AG08396 (cell line): ENCODE results near the gene AQP7.
"Not testable (repeated sequence)": the region's sequence is repeated elsewhere in the genome, so short reads cannot be mapped to it uniquely, and the experiment has no call there.

Experiments
- DNase-seq: peaks from one replicate; pipeline ENCODE4 v3.0.0; 2012; ENCODE audit warnings: low spot score, mixed read lengths

AQP7 gene

DNA sequence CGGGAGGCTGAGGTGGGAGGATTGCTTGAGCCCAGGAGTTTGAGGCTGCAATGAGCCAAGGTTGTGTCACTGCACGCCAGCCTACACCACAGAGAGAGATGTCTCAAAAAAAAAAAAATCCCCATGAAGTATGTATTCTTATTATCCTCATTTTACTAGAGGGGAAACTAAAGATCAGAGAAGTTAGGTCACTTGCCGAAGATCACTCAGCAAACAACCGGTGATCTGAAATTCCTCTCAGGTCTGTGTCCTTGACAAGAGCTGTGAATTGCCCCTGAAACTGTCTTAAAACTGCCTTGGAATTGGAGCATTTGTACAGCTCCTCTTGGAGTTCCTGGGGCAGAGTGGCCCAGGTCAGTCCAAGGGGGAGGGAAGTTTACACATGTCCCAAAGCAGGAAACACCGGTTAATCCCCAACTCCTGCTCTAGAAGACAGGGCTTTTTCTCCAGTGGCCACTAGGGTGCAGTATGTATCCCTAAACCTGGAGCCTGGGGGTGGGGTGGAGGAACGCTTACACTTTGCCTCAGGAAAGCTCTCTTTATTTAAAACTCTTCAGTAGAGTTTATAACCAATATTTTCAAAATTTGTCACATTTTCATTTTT is 27.6 kb downstream of the AQP7 start:
- DNase-seq = peak; percentile 79

DNA sequence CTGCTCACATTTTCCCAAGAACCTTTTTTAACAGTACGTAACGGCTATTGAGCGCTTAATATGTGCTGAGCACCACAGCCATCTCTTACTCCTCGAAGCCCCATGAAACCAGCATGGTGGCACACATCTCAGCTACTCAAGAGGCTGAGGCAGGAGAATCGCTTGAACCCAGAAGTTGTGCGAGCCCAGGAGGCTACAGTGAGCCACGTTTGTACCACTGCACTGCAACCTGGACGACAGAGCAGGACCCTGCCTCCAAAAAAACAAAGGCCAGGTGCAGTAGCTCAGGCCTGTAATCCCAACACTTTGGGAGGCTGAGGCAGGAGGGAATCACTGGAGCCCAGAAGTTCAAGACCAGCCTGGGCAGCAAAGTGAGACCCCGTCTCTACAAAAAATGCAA is 28.2 kb downstream of the AQP7 start:
- DNase-seq = no peak

DNA sequence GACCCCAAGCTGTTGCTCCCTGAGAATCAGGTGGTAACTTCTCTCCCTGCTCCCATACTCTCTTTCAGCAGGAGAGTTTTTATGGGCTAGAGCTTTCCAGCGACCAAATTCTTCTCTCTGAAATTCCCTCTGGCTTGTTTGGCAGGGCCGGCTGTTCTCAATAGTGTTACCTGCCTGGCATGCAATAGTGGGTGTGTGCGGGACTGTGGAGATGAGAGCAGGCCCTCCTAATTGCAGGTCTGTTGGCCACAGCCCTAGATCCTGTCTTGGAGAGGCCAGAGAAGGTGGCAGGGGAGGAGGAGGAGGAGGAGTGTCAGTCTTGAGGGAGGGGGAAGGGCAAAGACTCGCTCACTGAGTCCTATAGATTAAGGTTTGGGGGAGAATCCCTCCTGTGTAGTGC is 29.5 kb downstream of the AQP7 start:
- DNase-seq = no peak

DNA sequence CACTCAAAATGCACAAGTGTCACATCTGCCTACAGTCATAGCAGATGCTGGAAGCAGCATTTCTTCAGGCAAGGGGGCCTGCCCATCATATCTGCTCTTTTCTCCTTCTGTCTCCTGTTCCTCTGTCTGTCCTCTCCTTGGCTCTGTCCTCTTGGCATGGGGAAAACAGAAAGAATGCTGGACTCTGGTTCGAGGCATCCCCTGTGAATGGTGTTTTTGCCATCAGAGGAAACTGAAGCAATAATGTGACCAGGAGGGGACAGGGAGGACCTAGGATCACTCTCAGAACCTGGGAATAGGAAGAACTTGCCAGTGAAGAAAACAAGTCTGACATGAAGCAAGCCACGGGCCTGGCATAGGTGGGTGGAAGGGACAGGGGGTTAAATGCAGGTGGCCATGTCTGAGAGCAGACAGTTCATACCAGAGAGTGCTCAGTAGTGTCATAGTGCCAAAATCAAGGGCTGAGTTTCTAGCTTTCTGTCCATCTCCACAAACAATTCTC is 35.3 kb downstream of the AQP7 start:
- DNase-seq = no peak

DNA sequence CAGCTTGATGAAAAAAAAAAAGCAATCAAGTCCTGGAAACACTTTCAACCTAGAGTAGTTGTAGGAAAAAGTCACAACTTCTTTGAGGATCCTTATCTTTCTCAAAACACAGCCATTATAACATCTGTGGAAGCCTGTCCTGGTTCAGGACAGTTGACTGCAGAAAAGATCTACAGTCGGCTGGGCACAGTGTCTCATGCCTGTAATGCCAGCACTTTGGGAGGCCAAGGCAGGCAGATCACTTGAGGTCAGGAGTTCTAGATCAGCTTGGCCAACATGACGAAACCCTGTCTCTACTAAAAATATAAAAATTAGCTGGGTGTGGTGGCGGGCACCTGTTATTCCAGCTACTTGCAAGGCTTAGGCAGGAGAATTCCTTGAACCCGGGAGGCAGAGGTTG is 37.6 kb downstream of the AQP7 start:
- DNase-seq = not testable (repeated sequence)

DNA sequence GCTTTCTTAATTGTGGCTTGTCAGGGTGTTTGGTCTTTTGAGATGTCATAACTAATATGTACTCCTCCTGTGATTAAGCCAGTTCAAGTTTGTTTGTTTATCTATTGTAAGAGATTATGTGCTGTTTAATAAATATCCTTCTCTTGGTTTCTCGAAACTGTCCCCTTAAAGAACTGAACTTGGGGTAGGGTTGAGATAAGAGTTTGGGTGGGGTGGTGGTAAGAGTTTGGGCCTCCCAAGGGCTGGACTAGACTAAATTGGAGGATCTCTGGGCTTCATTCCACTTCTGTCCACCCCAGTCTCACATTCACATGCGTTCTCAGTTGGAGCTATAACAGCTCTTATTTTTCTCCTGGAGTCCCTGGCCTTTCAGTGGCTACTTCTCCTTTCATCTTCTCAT is 38.2 kb downstream of the AQP7 start:
- no peak for DNase-seq

DNA sequence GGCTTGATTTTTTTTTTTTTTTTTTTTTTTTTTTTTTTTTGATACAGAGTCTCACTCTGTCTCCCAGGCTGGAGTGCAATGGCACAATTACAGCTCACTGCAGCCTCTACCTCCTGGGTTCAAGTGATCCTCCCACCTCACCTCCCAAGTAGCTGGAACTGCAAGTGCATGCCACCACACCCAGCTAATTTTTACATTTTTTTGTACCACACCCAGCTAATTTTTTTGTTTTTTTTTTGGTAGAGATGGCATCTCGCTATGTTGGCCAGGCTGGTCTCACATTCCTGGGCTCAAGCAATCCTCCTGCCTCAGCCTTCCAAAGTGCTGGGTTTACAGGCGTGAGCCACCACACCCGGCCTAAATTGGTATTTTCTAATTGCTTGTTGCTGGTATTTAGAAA is 43.7 kb downstream of the AQP7 start:
- not testable (repeated sequence) for DNase-seq

DNA sequence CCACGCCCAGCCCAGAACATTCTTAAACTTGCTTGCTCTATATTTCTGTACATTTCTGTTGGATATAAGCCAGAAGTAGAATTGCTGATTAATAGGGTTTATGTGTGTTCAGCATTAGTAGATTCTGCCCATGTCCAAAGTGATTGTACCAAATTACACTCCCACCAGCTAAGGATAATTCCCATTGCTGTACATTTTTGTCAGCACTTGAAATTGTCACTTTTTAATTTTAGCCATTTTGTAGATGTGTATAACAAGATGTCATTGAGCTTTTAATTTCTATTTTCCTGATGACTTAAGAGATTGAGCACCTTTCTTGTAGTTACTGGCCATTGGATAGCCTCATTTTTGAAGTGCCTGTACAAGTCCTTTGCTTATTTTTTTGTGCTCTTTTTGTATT is 46.4 kb downstream of the AQP7 start:
- DNase-seq = no peak

DNA sequence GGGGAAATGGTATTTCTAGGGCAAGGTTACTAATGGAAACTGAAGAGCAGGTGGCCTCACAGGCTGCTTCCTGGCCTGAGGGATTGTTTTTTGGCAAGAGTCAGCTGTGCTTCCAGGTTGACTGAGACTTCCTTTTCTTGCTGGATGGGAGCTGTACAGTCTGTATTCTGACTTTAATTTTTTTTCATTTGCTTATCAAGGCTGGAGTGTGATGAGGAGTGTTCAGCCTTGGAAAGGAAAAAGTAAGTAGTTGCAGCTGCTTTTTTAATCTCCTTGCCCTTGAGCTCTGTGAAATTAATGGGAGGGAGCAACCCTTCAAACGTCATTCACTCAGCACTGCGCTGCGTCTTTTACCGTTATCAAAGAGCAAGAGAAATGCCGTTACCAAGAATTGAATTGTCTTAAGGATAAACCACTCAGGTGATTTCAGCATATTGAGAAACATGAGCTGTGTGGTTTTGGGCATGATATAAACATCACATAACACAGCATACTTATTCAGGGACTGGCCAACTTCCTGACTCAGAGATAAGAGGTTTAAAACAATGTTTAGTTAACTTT is 47.6 kb downstream of the AQP7 start:
- DNase-seq = no peak

DNA sequence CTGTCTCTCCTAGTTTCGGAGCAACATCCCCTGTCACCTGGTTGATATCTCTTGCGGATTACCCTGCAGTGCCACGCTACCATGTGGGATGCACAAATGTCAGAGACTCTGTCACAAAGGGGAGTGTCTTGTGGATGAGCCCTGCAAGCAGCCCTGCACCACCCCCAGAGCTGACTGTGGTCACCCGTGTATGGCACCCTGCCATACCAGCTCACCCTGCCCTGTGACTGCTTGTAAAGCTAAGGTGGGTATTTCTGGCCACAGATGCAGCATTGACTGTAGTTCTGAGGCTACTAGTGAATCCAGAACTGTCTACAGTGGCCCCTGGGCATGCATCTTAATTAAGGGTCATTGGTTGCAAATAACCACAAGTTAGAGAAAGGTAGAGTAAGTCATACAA is 50.8 kb downstream of the AQP7 start:
- DNase-seq = no peak

DNA sequence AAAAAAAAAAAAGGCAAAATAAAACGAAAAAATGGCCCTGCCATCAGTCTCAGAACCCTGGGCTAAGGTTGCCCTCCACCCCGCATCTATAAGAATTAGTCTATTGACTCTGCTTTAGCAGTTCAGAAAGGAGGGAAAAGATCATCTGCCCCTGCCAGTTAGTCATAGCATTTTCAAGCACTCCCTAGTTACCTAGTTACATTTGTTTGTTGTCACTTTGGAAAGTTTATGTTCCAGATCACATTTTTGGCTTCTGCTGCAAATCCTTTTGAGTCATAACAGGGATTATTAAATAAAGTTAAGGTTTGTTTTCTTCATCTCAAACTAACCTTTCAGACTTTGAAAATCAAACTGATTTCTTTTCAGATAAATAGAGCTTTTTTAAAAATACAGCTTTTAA is 52.1 kb downstream of the AQP7 start:
- DNase-seq = peak; percentile 76

DNA sequence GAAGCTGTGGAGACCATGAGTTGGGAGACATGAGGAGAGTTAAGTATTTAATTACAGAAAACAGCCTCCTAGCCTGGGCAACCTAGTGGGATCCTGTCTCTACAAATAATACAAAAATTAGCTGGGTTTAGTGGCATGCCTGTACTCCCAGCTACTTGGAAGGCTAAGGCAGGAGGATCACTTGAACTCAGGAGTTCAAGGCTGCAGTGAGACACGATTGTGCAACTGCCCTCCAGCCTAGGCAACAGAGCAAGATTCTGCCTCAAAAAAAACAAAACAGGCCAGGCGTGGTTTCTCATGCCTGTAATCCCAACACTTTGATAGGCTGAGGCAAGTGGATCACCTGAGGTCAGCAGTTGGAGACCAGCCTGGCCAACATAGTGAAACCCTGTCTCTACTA is 52.6 kb downstream of the AQP7 start:
- no peak for DNase-seq

DNA sequence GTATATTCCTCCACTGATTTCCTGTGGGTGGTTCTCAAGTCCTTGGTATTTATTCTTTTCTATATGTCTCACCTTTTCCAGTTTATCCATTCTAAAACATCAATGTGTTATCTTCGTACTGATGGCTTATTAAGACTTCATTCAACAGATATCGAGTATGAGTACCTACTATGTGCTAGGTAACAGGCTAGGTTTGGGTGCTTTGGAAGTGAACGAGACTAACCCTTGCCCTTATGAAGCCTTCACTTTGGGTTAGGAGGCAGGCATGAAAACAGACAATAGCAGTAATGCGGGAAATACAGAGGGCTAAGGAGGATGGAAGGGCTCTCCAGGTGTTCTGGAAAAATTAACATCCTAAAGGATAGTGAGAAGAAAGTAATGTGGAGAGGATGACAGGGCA is 53.4 kb downstream of the AQP7 start:
- DNase-seq = no peak

DNA sequence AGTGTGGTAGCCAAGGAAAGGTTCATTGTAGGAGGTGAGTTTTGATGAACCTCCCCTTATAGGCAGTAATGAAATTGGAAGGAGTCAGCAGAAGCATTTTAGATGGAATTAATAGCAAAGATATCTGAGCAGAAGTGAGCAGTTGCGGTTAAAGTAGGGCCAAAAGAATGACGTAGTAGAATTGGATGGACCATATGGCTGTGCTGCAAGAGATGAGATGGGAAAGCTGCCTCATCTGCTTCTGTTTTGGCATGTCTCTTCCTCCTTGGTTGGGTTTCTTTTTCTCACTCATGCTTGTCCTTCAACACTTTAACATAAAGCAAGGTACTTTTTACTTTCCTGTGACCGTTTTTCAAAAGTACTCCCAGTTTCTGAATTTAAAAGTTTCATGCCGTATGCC is 55.8 kb downstream of the AQP7 start:
- no peak for DNase-seq

DNA sequence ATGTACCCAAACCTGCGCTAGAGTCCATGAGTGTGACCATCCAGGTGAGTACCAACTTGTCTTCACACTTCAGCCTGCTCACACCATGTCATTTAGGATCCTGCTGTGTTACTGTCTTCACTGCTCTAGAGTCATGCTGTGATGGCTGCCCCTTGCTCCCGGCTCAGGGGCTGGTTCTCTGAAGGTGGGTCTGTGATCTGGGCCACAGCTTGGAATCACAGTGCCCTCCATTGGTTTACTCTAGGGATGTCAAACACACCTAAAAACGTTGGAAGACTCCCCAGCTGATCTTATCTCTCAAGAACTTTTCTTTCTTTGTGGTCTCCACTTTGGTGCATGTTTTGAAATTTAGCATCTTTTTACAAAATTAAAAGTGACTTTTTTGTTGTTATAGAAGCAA is 58.2 kb downstream of the AQP7 start:
- no peak for DNase-seq

DNA sequence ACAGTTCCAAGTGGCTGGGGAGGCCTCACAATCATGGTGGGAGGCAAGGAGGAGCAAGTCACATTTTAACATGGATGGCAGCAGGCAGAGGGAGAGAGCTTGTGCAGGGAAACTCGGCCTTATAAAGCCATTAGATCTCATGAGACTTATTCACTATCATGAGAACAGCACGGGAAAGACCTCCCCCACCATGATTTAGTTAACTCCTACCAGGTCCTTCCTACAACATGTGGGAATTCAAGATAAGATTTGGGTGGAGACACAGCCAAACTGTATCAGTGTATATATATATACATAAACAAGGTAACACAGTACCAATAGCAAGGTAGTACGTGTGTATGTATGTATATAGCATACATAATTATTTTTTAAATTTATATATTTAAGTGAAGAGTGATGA is 61.2 kb downstream of the AQP7 start:
- no peak for DNase-seq

DNA sequence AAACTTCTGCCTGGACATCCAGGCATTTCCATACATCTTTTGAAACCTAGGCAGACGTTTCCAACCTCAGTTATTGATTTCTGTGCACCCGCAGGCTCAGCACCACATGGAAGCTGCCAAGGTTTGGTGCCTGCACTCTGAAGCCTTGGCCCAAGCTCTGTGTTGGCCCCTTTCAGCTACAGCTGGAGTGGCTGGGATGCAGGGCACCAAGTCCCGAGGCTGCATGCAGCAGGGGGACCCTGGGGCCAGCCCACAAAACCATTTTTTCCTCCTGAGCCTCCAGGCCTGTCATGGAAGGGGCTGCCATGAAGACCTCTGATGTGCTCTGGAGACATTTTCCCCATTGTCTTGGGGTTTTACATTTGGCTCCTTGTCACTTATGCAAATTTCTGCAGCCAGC is 62.2 kb downstream of the AQP7 start:
- no peak for DNase-seq
